Testis (tissue), 3 donors: ENCODE results near the gene CORO2B. TPM values are rescaled to one million over a fixed set of nuclear protein-coding genes. Genes with fewer than 3 reads are reported as not detected.

Experiments used
- DNase-seq: peaks from one replicate; pipeline ENCODE4 v3.0.0-alpha.2; 2019
- H3K27ac ChIP-seq, 2 donors: fragments of 200-600 bp; sonication (generic); one replicate each; pipeline ENCODE4 v1.5.1; 2019
- H3K27me3 ChIP-seq: fragments of 200-600 bp; sonication (generic); one replicate; pipeline ENCODE4 v1.5.1; 2019
- H3K36me3 ChIP-seq: fragments of 200-600 bp; sonication (generic); one replicate; pipeline ENCODE4 v1.5.1; 2017; ENCODE audit warnings: low read depth; ENCODE audit errors: missing control alignments
- H3K4me1 ChIP-seq: fragments of 200-600 bp; sonication (generic); one replicate; pipeline ENCODE4 v1.5.1; 2019
- H3K4me3 ChIP-seq, 2 donors: fragments of 200-600 bp; sonication (generic); one replicate each; pipeline ENCODE4 v1.5.1; 2017 to 2019
- H3K9me3 ChIP-seq: fragments of 200-600 bp; sonication (generic); one replicate; pipeline ENCODE4 v1.5.1; 2017
- POLR2A ChIP-seq: fragments of 450-650 bp; IDR thresholded peaks from one replicate; pipeline ENCODE4 v1.6.1; 2017; ENCODE audit warnings: antibody characterized with exemption, mild to moderate bottlenecking, moderate library complexity
- WGBS, 2 donors: methylation state at CpG; one replicate each; pipeline ENCODE4 v1.1.5; 2018; 5-methylcytosine and 5-hydroxymethylcytosine counted together
- intact Hi-C: fragments of 100-400 bp; cut with DNase I; formaldehyde crosslinking; loops from one replicate; pipeline ENCODE4 v1.15.1; 2023; ENCODE audit warnings: low total_unique reads
- polyA plus RNA-seq: library from polyadenylated mRNA; stranded (reverse); fragments of 350-450 nt; fragmentation: Illumina TruSeq; extraction: RNeasy Lipid Tissue Mini Kit (QIAGEN cat#74804); gene quantifications from one replicate; pipeline ENCODE4 v1.2.3, GENCODE V29; 2014; ENCODE audit warnings: low read depth, low replicate concordance; ENCODE audit not compliant: insufficient read depth
- total RNA-seq, 2 donors: library from RNA; depleted of rRNA; stranded (reverse); fragments of >200 nt; gene quantifications; one replicate each; pipeline ENCODE4 v1.2.3, GENCODE V29; 2016
- TF ChIP-seq, protein P1 (sequence below), 3 experiments: fragments of 450-650 bp in 2 of 3; fragments of 200-600 bp in 1 of 3; sonication (generic) in 1 of 3; IDR thresholded peaks; one replicate each; pipeline ENCODE4 v1.5.1; 2016 to 2019; ENCODE audit warnings: antibody characterized with exemption in 3 of 3, mild to moderate bottlenecking in 2 of 3, moderate library complexity in 1 of 3

CORO2B gene
- total and polyA plus RNA-seq, 3 donors from 2014 or later = 1.4 to 4.3 (median 2.2) TPM

DNA sequence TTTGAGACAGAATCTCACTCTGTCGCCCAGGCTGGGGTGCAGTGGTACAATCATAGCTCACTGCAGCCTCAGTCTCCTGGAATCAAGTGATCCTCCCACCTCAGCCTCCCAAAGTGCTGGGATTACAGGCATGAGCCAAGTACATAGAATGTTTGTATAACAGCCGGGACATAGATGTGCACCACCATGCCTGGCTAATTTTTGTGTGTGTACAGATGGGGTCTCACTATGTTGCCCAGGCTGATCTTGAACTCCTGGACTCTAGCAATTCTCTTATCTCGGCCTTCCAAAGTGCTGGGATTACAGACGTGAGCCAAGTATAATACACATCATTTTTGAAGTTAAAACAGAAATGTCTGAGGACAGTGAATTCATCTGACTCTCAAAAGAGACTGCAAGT lies 93.5 kb downstream of the CORO2B start:
- H3K36me3 ChIP-seq = no peaks in the 10 kb centered on the region
- intact Hi-C loops = loop anchor here (5.0 to 10.0 kb wide), 2 partner anchors 115 to 203 kb away; no protein-coding TSS in a partner anchor
- WGBS, 2 donors = 71 to 75% methylated on average over 4 of the region's 4 CpGs
- TF ChIP-seq POLR2A = no peak
- TF ChIP-seq, protein P1, sequence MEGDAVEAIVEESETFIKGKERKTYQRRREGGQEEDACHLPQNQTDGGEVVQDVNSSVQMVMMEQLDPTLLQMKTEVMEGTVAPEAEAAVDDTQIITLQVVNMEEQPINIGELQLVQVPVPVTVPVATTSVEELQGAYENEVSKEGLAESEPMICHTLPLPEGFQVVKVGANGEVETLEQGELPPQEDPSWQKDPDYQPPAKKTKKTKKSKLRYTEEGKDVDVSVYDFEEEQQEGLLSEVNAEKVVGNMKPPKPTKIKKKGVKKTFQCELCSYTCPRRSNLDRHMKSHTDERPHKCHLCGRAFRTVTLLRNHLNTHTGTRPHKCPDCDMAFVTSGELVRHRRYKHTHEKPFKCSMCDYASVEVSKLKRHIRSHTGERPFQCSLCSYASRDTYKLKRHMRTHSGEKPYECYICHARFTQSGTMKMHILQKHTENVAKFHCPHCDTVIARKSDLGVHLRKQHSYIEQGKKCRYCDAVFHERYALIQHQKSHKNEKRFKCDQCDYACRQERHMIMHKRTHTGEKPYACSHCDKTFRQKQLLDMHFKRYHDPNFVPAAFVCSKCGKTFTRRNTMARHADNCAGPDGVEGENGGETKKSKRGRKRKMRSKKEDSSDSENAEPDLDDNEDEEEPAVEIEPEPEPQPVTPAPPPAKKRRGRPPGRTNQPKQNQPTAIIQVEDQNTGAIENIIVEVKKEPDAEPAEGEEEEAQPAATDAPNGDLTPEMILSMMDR (IDR thresholded peaks at IDR 0.05) = no peak
- H3K27ac ChIP-seq = no peak overlapping the region
- no peaks in the 10 kb centered on the region for H3K27me3 ChIP-seq
- H3K4me3 ChIP-seq = no peak overlapping the region
- H3K9me3 ChIP-seq = no peaks in the 10 kb centered on the region
- DNase-seq = no peak
- peaks cover 13% of the 10 kb centered on the region for H3K4me1 ChIP-seq

DNA sequence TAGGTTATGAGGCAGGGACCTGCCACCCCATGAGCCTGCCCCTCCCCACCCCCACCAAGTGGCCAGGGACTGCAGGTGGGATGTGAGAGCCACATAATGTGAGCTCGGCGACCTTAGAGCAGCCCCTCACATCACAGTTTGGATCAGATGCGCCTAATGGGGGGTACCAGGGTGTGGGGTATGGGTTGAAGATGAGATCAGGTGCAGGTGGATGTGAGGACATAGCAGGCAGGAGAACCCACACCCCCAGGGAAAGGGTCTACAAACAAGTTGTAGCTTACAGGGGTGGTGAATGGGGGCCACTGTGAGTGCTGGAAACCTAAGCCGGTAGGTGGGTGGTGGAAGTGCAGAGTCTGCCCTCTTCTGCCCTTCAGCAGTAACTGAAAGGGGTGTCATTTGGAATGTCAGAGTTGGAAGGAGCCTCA lies 94.0 kb downstream of the CORO2B start:
- WGBS, 2 donors = 72 to 79% methylated on average over 4 of the region's 4 CpGs
- H3K9me3 ChIP-seq = no peaks in the 10 kb centered on the region
- no peak for DNase-seq
- H3K4me1 ChIP-seq = peaks cover 13% of the 10 kb centered on the region
- no peaks in the 10 kb centered on the region for H3K27me3 ChIP-seq
- H3K27ac ChIP-seq = no peak overlapping the region
- intact Hi-C loops = loop anchor here (5.0 to 10.0 kb wide), 2 partner anchors 115 to 202 kb away; no protein-coding TSS in a partner anchor
- no peak overlapping the region for H3K4me3 ChIP-seq
- H3K36me3 ChIP-seq = no peaks in the 10 kb centered on the region
- TF ChIP-seq POLR2A = no peak
- TF ChIP-seq, protein P1 (IDR thresholded peaks at IDR 0.05) = no peak

DNA sequence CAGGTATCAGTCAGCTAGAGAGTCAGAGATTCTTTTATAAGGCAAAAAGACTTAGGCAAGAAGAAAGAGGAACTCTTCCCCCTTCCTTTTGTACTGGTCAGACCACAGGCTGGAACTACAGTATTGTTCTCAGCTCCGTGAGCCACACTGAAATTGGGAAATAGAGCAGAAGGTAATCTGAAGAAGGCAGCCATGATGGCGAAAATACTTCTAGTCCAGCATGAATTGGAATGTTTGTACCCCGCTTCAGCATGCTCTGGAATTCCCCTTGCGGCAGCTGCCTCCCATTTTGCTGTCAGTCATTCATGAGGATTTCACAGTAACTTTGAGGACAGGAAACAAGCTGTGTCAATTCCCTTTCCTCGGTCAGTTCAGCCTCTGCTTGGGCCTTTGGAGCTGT lies 96.2 kb downstream of the CORO2B start:
- Histone ChIP-seq H3K4me1 (no peaks in the 10 kb centered on the region), H3K36me3 (no peaks in the 10 kb centered on the region), H3K4me3 (no peak overlapping the region), H3K27me3 (no peaks in the 10 kb centered on the region), H3K27ac (no peak overlapping the region), H3K9me3 (no peaks in the 10 kb centered on the region)
- intact Hi-C loops = loop anchor here (5.0 to 10.0 kb wide), 2 partner anchors 118 to 200 kb away; no protein-coding TSS in a partner anchor
- DNase-seq = no peak
- WGBS, 2 donors = 77% methylated on average over 5 of the region's 5 CpGs
- TF ChIP-seq POLR2A = no peak
- TF ChIP-seq, protein P1 (IDR thresholded peaks at IDR 0.05) = no peak

DNA sequence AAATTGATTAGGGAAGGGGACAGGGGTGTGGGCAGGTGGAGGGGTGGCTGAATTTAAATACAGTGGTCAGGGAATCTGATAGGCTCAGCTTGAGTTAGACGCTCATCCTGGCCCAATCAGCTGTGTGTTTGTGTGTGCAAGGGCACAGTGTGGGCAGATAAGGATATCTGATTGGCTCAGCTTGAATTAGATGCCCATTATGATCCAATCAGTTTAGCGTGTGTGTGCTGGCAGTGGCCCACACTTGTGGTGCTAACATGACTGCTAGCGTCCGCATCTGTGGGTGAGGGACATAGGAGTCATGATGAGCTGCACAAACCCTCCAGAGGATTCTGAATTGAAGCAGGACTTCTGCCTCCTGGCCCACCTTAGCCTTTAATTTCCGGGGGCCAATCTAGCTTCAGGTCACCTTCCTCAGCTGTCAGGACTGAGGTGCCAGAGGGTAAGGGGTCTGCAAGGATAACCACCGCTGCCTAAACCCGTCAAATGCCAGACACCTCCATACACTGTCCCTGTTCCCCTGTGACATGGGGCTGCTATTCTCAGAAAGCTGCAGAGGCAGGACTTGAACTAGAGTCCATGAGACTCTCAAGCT lies 97.3 kb downstream of the CORO2B start:
- H3K36me3 ChIP-seq = no peaks in the 10 kb centered on the region
- H3K4me3 ChIP-seq = no peak overlapping the region
- H3K4me1 ChIP-seq = no peaks in the 10 kb centered on the region
- intact Hi-C loops = loop anchor here (10.0 kb wide), 1 partner anchor 199 kb away; no protein-coding TSS in a partner anchor
- no peak for DNase-seq
- H3K9me3 ChIP-seq = no peaks in the 10 kb centered on the region
- no peaks in the 10 kb centered on the region for H3K27me3 ChIP-seq
- TF ChIP-seq, protein P1 (IDR thresholded peaks at IDR 0.05) = no peak
- no peak for TF ChIP-seq POLR2A
- 81 to 82% methylated on average over 7 of the region's 7 CpGs for WGBS, 2 donors
- no peak overlapping the region for H3K27ac ChIP-seq

DNA sequence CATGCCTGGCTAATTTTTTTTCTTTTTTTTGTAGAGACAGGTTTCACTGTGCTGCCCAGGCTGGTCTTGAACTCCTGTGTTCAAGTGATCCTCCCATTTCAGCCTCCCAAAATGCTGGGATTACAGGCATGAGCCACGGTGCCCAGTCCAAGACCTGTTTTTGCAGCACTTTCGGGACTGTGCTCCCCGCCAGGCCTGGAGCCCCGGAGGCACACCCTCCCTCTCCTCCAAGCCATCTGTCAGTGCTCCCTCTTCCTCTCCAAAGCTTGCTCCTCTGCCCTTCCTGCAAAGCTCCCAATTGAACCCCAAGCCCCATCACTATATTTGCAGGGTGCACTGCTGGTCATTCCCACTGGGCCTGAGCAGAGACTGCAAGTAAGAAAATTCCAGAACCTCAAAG lies 98.1 kb downstream of the CORO2B start:
- no peak for DNase-seq
- Histone ChIP-seq H3K4me3 (no peak overlapping the region), H3K4me1 (no peaks in the 10 kb centered on the region), H3K27ac (no peak overlapping the region), H3K27me3 (no peaks in the 10 kb centered on the region), H3K9me3 (no peaks in the 10 kb centered on the region), H3K36me3 (no peaks in the 10 kb centered on the region)
- TF ChIP-seq POLR2A = no peak
- TF ChIP-seq, protein P1 (IDR thresholded peaks at IDR 0.05) = no peak
- 95 to 100% methylated on average over 4 of the region's 4 CpGs for WGBS, 2 donors
- intact Hi-C loops = loop anchor here (10.0 kb wide), 1 partner anchor 198 kb away; no protein-coding TSS in a partner anchor
